Measurements from ENCODE around the gene CLEC2B. TPM values are rescaled to one million over a fixed set of nuclear protein-coding genes. Genes with fewer than 3 reads are reported as not detected.

CLEC2B gene
- total and polyA plus RNA-seq, 4 donors = 2.9 to 4.2 (median 3.1) TPM

DNA sequence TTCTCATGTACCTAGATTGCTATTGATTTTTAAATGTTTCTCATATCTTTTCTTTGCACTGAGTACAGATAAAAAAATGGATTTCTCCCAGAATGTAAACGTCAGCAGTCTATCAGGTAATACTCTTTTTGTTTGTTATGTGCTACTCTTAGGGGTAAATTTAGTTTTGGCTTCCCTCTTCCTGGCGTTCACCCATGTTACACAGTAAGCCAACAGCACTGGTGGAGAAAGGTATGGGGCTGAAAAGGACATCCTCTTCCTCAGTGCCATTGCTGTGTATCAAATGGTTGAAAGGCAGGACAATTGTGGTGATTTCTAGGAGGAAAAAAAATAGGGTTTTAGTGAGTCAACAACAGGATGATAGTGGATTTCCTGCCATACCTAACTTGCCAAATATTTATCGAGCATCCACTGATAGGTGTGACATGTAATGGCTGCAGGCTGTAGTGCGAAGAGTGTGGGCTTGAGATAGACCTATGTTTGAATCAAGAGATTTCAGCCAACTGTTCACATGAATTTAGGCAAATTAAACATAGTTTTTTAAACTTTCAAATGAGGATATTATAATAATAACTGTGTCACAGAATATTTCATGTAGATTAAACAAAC is 19.6 kb upstream of the CLEC2B start (continued):
- TF ChIP-seq GABPA (IDR thresholded peaks at IDR 0.05 in 1 of 2, conservative IDR thresholded peaks at IDR 0.05 in 1 of 2) = no peak

DNA sequence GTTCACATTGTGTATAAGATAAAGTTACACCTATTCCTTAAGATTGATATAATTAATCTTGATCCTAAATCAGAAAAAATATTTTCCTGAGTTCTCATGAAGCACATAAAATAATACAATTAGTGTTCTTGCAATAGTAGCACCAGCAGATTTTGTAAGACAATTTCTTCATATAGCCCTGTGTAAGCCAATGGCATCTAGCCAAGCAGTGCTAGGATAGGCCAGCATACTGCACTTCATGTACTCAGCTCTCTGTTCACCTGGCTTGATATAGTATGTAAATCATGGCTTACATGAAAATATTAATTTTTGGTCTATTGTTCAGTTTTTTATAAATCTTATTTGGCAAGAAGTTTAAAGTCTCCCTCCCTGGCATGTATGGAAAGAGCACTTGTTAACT is 14.0 kb upstream of the CLEC2B start:
- Histone ChIP-seq H3K27me3 (ENCODE audit: control insufficient read depth in 4 of 4, insufficient read depth in 4 of 4, low read length in 3 of 4) (no peaks in the 10 kb centered on the region), H3K4me1 (ENCODE audit: control insufficient read depth in 4 of 4, insufficient read depth in 4 of 4, low read length in 3 of 4) (peaks cover 3 to 5% (median 4%) of the 10 kb centered on the region in 4 donors), H3K9ac (ENCODE audit: low read depth in 1 of 2, low read length in 2 of 2) (no peak overlapping the region), H3K27ac (ENCODE audit: low read depth in 1 of 2, low read length in 2 of 2) (no peak overlapping the region), H3K36me3 (ENCODE audit: control insufficient read depth in 4 of 4, insufficient read depth in 3 of 4, low read depth in 1 of 4, low read length in 3 of 4) (no peaks in the 10 kb centered on the region), H3K4me3 (ENCODE audit: low read depth in 1 of 3, low read length in 3 of 3) (no peak overlapping the region), H3K9me3 (ENCODE audit: control insufficient read depth in 4 of 4, low read length in 3 of 4) (no peaks in the 10 kb centered on the region)
- no peak for DNase-seq (ENCODE audit: low spot score)
- no peak for TF ChIP-seq TAF1 (conservative IDR thresholded peaks at IDR 0.05)
- no peak for TF ChIP-seq GABPA (IDR thresholded peaks at IDR 0.05 in 1 of 2, conservative IDR thresholded peaks at IDR 0.05 in 1 of 2)
- no peak for TF ChIP-seq SP1 (IDR thresholded peaks at IDR 0.05)
- no peak for TF ChIP-seq JUND (IDR thresholded peaks at IDR 0.05)
- no peak for TF ChIP-seq CTCF (IDR thresholded peaks at IDR 0.05; ENCODE audit: low read depth, low read length, missing input control)
- no peak for TF ChIP-seq ATF3 (IDR thresholded peaks at IDR 0.05)
- no peak for TF ChIP-seq RAD21 (IDR thresholded peaks at IDR 0.05)
- no peak for TF ChIP-seq YY1 (IDR thresholded peaks at IDR 0.05)
- no peak for TF ChIP-seq ZBTB33 (IDR thresholded peaks at IDR 0.05)
- no peak for TF ChIP-seq FOXA1 (IDR thresholded peaks at IDR 0.05)
- TF ChIP-seq REST (IDR thresholded peaks at IDR 0.05) = no peak
- no peak for TF ChIP-seq FOXA2 (IDR thresholded peaks at IDR 0.05)
- TF ChIP-seq, protein P1, sequence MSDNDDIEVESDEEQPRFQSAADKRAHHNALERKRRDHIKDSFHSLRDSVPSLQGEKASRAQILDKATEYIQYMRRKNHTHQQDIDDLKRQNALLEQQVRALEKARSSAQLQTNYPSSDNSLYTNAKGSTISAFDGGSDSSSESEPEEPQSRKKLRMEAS (IDR thresholded peaks at IDR 0.05) = no peak
- no peak for TF ChIP-seq RXRA (IDR thresholded peaks at IDR 0.05)
